SK-N-SH (cell line): Measurements from ENCODE around the gene KCNG1. TPM values are rescaled to one million over a fixed set of nuclear protein-coding genes. Genes with fewer than 3 reads are reported as not detected.
A peak's percentile ranks its signal among the peaks of the same experiment; 100 is the strongest.

Experiments used
- CTCF ChIA-PET: fragments of 300-600, 350-600 bp; formaldehyde crosslinking; extraction: SDS; loops from one replicate; lab custom pipeline; 2021; lab: Yijun Ruan, JAX
- POLR2A ChIA-PET: fragments of 350-600 bp; sonication (Branson Sonifier 250); formaldehyde crosslinking; extraction: SDS; loops from one replicate; lab custom pipeline; 2020; ENCODE audit warnings: antibody characterized with exemption, inconsistent platforms; lab: Yijun Ruan, JAX
- DNase-seq: peaks from one replicate; pipeline ENCODE4 v3.0.0; 2012
- H2AFZ ChIP-seq: fragments of 200-600 bp; sonication (generic); 2 replicates; pipeline ENCODE4 v1.8.1; 2016; ENCODE audit warnings: antibody characterized with exemption, mild to moderate bottlenecking, low read depth
- H3F3A ChIP-seq: fragments of 200-600 bp; sonication (generic); replicated peaks from 2 replicates; pipeline ENCODE3; 2016; ENCODE audit warnings: antibody characterized with exemption, mild to moderate bottlenecking; ENCODE audit not compliant: insufficient read depth
- H3K27ac ChIP-seq, 2 experiments: fragments of 200-500 bp in 1 of 2; fragments of 200-600 bp in 1 of 2; sonication (Bioruptor generic) in 1 of 2; sonication (generic), shearing (Covaris generic) in 1 of 2; 2 replicates each; pipeline versions ENCODE4 v1.5.1 to v1.6.1; 2014 to 2016; ENCODE audit warnings: low read depth in 2 of 2, inconsistent platforms in 1 of 2, low read length in 1 of 2, mild to moderate bottlenecking in 1 of 2, mixed read lengths in 1 of 2
- H3K27me3 ChIP-seq: fragments of 200-600 bp; sonication (generic), shearing (Covaris generic); 2 replicates; pipeline ENCODE4 v1.6.1; 2016; ENCODE audit warnings: mixed run types; ENCODE audit not compliant: insufficient read depth
- H3K36me3 ChIP-seq, 2 experiments: fragments of 200-500 bp in 1 of 2; fragments of 200-600 bp in 1 of 2; sonication (Bioruptor generic) in 1 of 2; sonication (generic) in 1 of 2; replicated peaks in 1 of 2; 2 replicates each; pipeline versions ENCODE3 to v1.5.1; 2014 to 2016; ENCODE audit warnings: low read length in 1 of 2, mild to moderate bottlenecking in 1 of 2; ENCODE audit not compliant: insufficient read depth in 2 of 2, control insufficient read depth in 1 of 2
- H3K4me1 ChIP-seq, 2 experiments: fragments of 200-500 bp in 1 of 2; fragments of 200-600 bp in 1 of 2; sonication (Bioruptor generic) in 1 of 2; sonication (generic), shearing (Covaris generic) in 1 of 2; 2 replicates each; pipeline versions ENCODE4 v1.5.1 to v1.6.1; 2014 to 2016; ENCODE audit warnings: low read depth in 1 of 2, low read length in 1 of 2, mixed run types in 1 of 2; ENCODE audit not compliant: insufficient read depth in 2 of 2, control insufficient read depth in 1 of 2
- H3K4me2 ChIP-seq: fragments of 200-600 bp; sonication (generic), shearing (Covaris generic); 2 replicates; pipeline ENCODE4 v1.6.1; 2017; ENCODE audit warnings: mixed run types
- H3K4me3 ChIP-seq, 2 experiments: fragments of 200-500 bp in 1 of 2; fragments of 200-600 bp in 1 of 2; sonication (Bioruptor generic) in 1 of 2; sonication (generic), shearing (Covaris generic) in 1 of 2; 2 replicates each; pipeline versions ENCODE4 v1.5.1 to v1.8.1; 2014 to 2016; ENCODE audit warnings: low read depth in 2 of 2, inconsistent platforms in 1 of 2, low read length in 1 of 2, mild to moderate bottlenecking in 1 of 2, mixed read lengths in 1 of 2, moderate library complexity in 1 of 2
- H3K79me2 ChIP-seq: fragments of 200-600 bp; sonication (generic); 2 replicates; pipeline ENCODE4 v1.8.1; 2017; ENCODE audit warnings: mild to moderate bottlenecking; ENCODE audit not compliant: insufficient read depth
- H3K9ac ChIP-seq: fragments of 200-600 bp; sonication (generic); 2 replicates; pipeline ENCODE4 v1.6.1; 2017; ENCODE audit warnings: mixed run types
- H3K9me2 ChIP-seq: fragments of 200-600 bp; sonication (generic); 2 replicates; pipeline ENCODE4 v1.6.1; 2017; ENCODE audit warnings: mixed run types
- H3K9me3 ChIP-seq: fragments of 200-600 bp; sonication (generic); 2 replicates; pipeline ENCODE4 v1.6.1; 2017; ENCODE audit warnings: mixed run types, mild to moderate bottlenecking, moderate library complexity
- H4K20me1 ChIP-seq: fragments of 200-600 bp; sonication (generic); 2 replicates; pipeline ENCODE4 v1.6.1; 2017; ENCODE audit warnings: mild to moderate bottlenecking, mixed run types; ENCODE audit not compliant: insufficient read depth
- CTCF ChIP-seq: fragments of 200-600 bp; sonication (generic); IDR thresholded peaks from 2 replicates; pipeline ENCODE4 v1.6.1; 2017; ENCODE audit warnings: antibody characterized with exemption, mild to moderate bottlenecking, moderate library complexity
- MAX ChIP-seq: IDR thresholded peaks from 2 replicates; pipeline ENCODE4 v1.4.0; 2012; ENCODE audit warnings: low read depth
- RCOR1 ChIP-seq: fragments of 150-350 bp; IDR thresholded peaks from 2 replicates; pipeline ENCODE4 v1.6.1; 2017; ENCODE audit warnings: antibody characterized with exemption, low read length
- REST ChIP-seq: IDR thresholded peaks from 2 replicates; pipeline ENCODE4 v1.6.1; 2012; ENCODE audit warnings: mild to moderate bottlenecking, low read depth, low read length, moderate library complexity
- WGBS: methylation state at CpG from one replicate; pipeline ENCODE4 v1.1.6; 2017; ENCODE audit warnings: low lambda C conversion rate; 5-methylcytosine and 5-hydroxymethylcytosine counted together
- polyA plus RNA-seq, 3 experiments: library from polyadenylated mRNA; depleted of rRNA; stranded (reverse); fragments of >200 nt; gene quantifications; 2 replicates each; pipeline ENCODE4 v1.2.3, GENCODE V29; 2012

Gene KCNG1
- polyA plus RNA-seq, 1 of the 3 experiments (the other 2 are of a cell fraction) = 13.8 TPM

- TF ChIP-seq REST (no peak), CTCF (no peak), RCOR1 (no peak)
Observed at GRCh38 chr20:50967586-50967985, 55.3 kb downstream of the KCNG1 start (continued).

- POLR2A ChIA-PET = no interaction called here
- WGBS = 82% methylated on average over 9 of the region's 25 CpGs
- Histone ChIP-seq H3K27ac (peak overlapping the region in 1 of 2 experiments; percentile 91; a peak in 1 of 4 replicates), H3K79me2 (peaks cover 77% of the 10 kb centered on the region), H3K4me1 (peaks cover 18 to 22% of the 10 kb centered on the region in 2 experiments), H3K4me2 (peak overlapping the region; percentile 93), H4K20me1 (peaks cover 34% of the 10 kb centered on the region), H3K36me3 (peaks cover 21 to 32% of the 10 kb centered on the region in 2 experiments), H3K9me2 (no peaks in the 10 kb centered on the region), H2AFZ (no peak overlapping the region), H3K4me3 (peak overlapping the region; percentile 98 to 100), H3K27me3 (no peaks in the 10 kb centered on the region), H3K9ac (peak overlapping the region; percentile 98), H3F3A (peaks cover 8% of the 10 kb centered on the region), H3K9me3 (no peaks in the 10 kb centered on the region)
- CTCF ChIA-PET = interaction anchor here (1.6 to 4.2 kb wide), 4 partner anchors 28 to 166 kb away, joined by 4 to 29 read pairs (median 14); partner anchors contain the start of genes ADNP and BCAS4
- TF ChIP-seq REST (no peak), MAX (no peak)
- no peak for DNase-seq
Observed at GRCh38 chr20:50959543-50960126, 63.3 kb downstream of the KCNG1 start.
